H9 (cell line): Measurements from ENCODE around the gene GPR68. TPM values are rescaled to one million over a fixed set of nuclear protein-coding genes. Genes with fewer than 3 reads are reported as not detected.

ENCODE experiments used
- DNase-seq: peaks from one replicate; pipeline ENCODE4 v3.0.0-alpha.2; 2017
- H2AFZ ChIP-seq: one replicate; pipeline ENCODE4 v1.6.1; 2013; ENCODE audit warnings: mild to moderate bottlenecking, low read length, control low read depth, moderate library complexity
- H2AK5ac ChIP-seq: 2 replicates; pipeline ENCODE4 v1.6.1; 2013; ENCODE audit warnings: low read length, control low read depth, mixed read lengths; ENCODE audit not compliant: insufficient read length
- H2BK120ac ChIP-seq: one replicate; pipeline ENCODE4 v1.6.1; 2013; ENCODE audit warnings: low read depth, mild to moderate bottlenecking, low read length, control low read depth, inconsistent platforms; ENCODE audit not compliant: poor library complexity, severe bottlenecking
- H2BK12ac ChIP-seq: 2 replicates; pipeline ENCODE4 v1.6.1; 2013; ENCODE audit warnings: low read length, control low read depth, mixed read lengths, low read depth; ENCODE audit not compliant: insufficient read length
- H2BK15ac ChIP-seq: 2 replicates; pipeline ENCODE4 v1.6.1; 2013; ENCODE audit warnings: low read depth, low read length, control low read depth
- H2BK20ac ChIP-seq: one replicate; pipeline ENCODE4 v1.6.1; 2013; ENCODE audit warnings: low read depth, mild to moderate bottlenecking, low read length, control low read depth, inconsistent platforms; ENCODE audit not compliant: poor library complexity, severe bottlenecking
- H2BK5ac ChIP-seq: 2 replicates; pipeline ENCODE4 v1.6.1; 2013; ENCODE audit warnings: low read length, control low read depth, mixed read lengths; ENCODE audit not compliant: insufficient read length
- H3K14ac ChIP-seq: 2 replicates; pipeline ENCODE4 v1.6.1; 2013; ENCODE audit warnings: low read length, control low read depth; ENCODE audit not compliant: insufficient read depth
- H3K18ac ChIP-seq: 2 replicates; pipeline ENCODE4 v1.6.1; 2013; ENCODE audit warnings: low read depth, mild to moderate bottlenecking, mixed read lengths, low read length, control low read depth; ENCODE audit not compliant: insufficient read length
- H3K23ac ChIP-seq: 2 replicates; pipeline ENCODE4 v1.6.1; 2013; ENCODE audit warnings: low read length, control low read depth, mixed read lengths, low read depth; ENCODE audit not compliant: insufficient read length
- H3K23me2 ChIP-seq: 2 replicates; pipeline ENCODE4 v1.6.1; 2013; ENCODE audit warnings: low read depth, mild to moderate bottlenecking, mixed read lengths, low read length, control low read depth; ENCODE audit not compliant: insufficient read length, poor library complexity, severe bottlenecking
- H3K27ac ChIP-seq: 2 replicates; pipeline ENCODE4 v1.5.1; 2013; ENCODE audit warnings: low read length, control low read depth, mixed read lengths, low read depth; ENCODE audit not compliant: insufficient read length
- H3K27me3 ChIP-seq: 2 replicates; pipeline ENCODE4 v1.6.1; 2013; ENCODE audit warnings: low read length, control low read depth, inconsistent platforms; ENCODE audit not compliant: insufficient read depth
- H3K4ac ChIP-seq: 2 replicates; pipeline ENCODE4 v1.6.1; 2013; ENCODE audit warnings: low read depth, mild to moderate bottlenecking, control low read depth, inconsistent platforms, low read length, moderate library complexity
- H3K4me1 ChIP-seq: 2 replicates; pipeline ENCODE4 v1.6.1; 2013; ENCODE audit warnings: low read length, control low read depth, inconsistent platforms; ENCODE audit not compliant: insufficient read depth
- H3K4me2 ChIP-seq: 2 replicates; pipeline ENCODE4 v1.6.1; 2013; ENCODE audit warnings: low read length, control low read depth, mixed read lengths; ENCODE audit not compliant: insufficient read length, insufficient read depth
- H3K56ac ChIP-seq: 2 replicates; pipeline ENCODE4 v1.6.1; 2013; ENCODE audit warnings: low read depth, mild to moderate bottlenecking, mixed read lengths, low read length, control low read depth; ENCODE audit not compliant: insufficient read length
- H3K79me1 ChIP-seq: 2 replicates; pipeline ENCODE4 v1.6.1; 2013; ENCODE audit warnings: low read depth, mild to moderate bottlenecking, moderate library complexity, low read length, control low read depth, inconsistent platforms; ENCODE audit not compliant: insufficient read depth, poor library complexity, severe bottlenecking
- H3K79me2 ChIP-seq: 2 replicates; pipeline ENCODE4 v1.6.1; 2013; ENCODE audit warnings: low read length, control low read depth, inconsistent platforms; ENCODE audit not compliant: insufficient read depth
- H3K9ac ChIP-seq: 2 replicates; pipeline ENCODE4 v1.6.1; 2013; ENCODE audit warnings: low read length, control low read depth, mixed read lengths; ENCODE audit not compliant: insufficient read length; ENCODE audit errors: extremely low read depth
- H3K9me3 ChIP-seq: one replicate; pipeline ENCODE4 v1.6.1; 2013; ENCODE audit warnings: low read depth, low read length, inconsistent platforms; ENCODE audit not compliant: control insufficient read depth
- H3T11ph ChIP-seq: one replicate; pipeline ENCODE4 v1.6.1; 2013; ENCODE audit warnings: mild to moderate bottlenecking, low read length, control low read depth, inconsistent platforms
- H4K20me1 ChIP-seq: one replicate; pipeline ENCODE4 v1.6.1; 2013; ENCODE audit not compliant: control insufficient read depth, insufficient read length, insufficient read depth
- H4K5ac ChIP-seq: 2 replicates; pipeline ENCODE4 v1.6.1; 2013; ENCODE audit warnings: low read depth, mild to moderate bottlenecking, mixed read lengths, low read length, control low read depth; ENCODE audit not compliant: insufficient read length
- H4K8ac ChIP-seq: replicated peaks from 2 replicates; pipeline ENCODE4 v1.6.1; 2013; ENCODE audit warnings: low read length, control low read depth, mixed read lengths, low read depth; ENCODE audit not compliant: insufficient read length
- H4K91ac ChIP-seq: 2 replicates; pipeline ENCODE4 v1.6.1; 2013; ENCODE audit warnings: low read depth, mild to moderate bottlenecking, moderate library complexity, mixed read lengths, low read length, control low read depth; ENCODE audit not compliant: insufficient read length
- H3K27ac Mint-ChIP-seq, 3 experiments: 2 replicates in 2 of 3; 3 replicates in 1 of 3; pipeline ENCODE4 v1.8.0; 2020 to 2021; ENCODE audit warnings: mixed read lengths in 3 of 3, mild to moderate bottlenecking in 1 of 3, moderate library complexity in 1 of 3
- H3K27me3 Mint-ChIP-seq: 2 replicates; pipeline ENCODE4 v1.8.0; 2021; ENCODE audit warnings: low read depth, mild to moderate bottlenecking, moderate library complexity, mixed read lengths
- H3K36me3 Mint-ChIP-seq, 3 experiments: 2 replicates in 2 of 3; 3 replicates in 1 of 3; pipeline ENCODE4 v1.8.0; 2020 to 2021; ENCODE audit warnings: low read depth in 3 of 3, mixed read lengths in 3 of 3; ENCODE audit not compliant: insufficient read depth in 1 of 3
- H3K4me1 Mint-ChIP-seq, 2 experiments: 2 replicates each; pipeline ENCODE4 v1.8.0; 2020; ENCODE audit warnings: mixed read lengths in 2 of 2
- H3K4me3 Mint-ChIP-seq, 2 experiments: 2 replicates in 1 of 2; 3 replicates in 1 of 2; pipeline ENCODE4 v1.8.0; 2020 to 2021; ENCODE audit warnings: mild to moderate bottlenecking in 2 of 2, mixed read lengths in 2 of 2, moderate library complexity in 1 of 2
- H3K9me3 Mint-ChIP-seq, 2 experiments: 2 replicates in 1 of 2; 3 replicates in 1 of 2; pipeline ENCODE4 v1.8.0; 2020; ENCODE audit warnings: mild to moderate bottlenecking in 2 of 2, mixed read lengths in 2 of 2, moderate library complexity in 1 of 2
- CTCF ChIP-seq: fragments of 200-600 bp; sonication (generic); conservative IDR thresholded peaks from 3 replicates; pipeline ENCODE4 v1.8.0; 2021; ENCODE audit warnings: antibody characterized with exemption, mild to moderate bottlenecking
- WGBS: extraction: QIAGEN DNeasy Blood & Tissue Kit; methylation state at CpG from one replicate; pipeline ENCODE4 v1.1.7; 2013; ENCODE audit warnings: missing lambda C conversion rate, low lambda C conversion rate, mixed read lengths; ENCODE audit not compliant: insufficient read length; ENCODE audit errors: extremely low coverage; 5-methylcytosine and 5-hydroxymethylcytosine counted together
- total RNA-seq: library from RNA; stranded (reverse); gene quantifications from 2 replicates; pipeline ENCODE4 v1.2.1, GENCODE V29; 2021

The GPR68 gene
- total RNA-seq, 1 experiment from 2014 or later, result 0.33 TPM

GRCh38 chr14:91243074-91243471 lies 1.4 kb downstream of the GPR68 start:
- Histone ChIP-seq H3K18ac (no peak overlapping the region), H2BK20ac (no peak overlapping the region), H3K9ac (no peak overlapping the region), H2BK12ac (no peak overlapping the region), H2BK120ac (no peak overlapping the region), H3K4ac (no peak overlapping the region), H3K9me3 (no peaks in the 10 kb centered on the region), H3T11ph (no peak overlapping the region), H3K23me2 (no peaks in the 10 kb centered on the region), H3K27me3 (no peaks in the 10 kb centered on the region), H2BK15ac (no peak overlapping the region), H4K8ac (no peak overlapping the region), H4K91ac (no peak overlapping the region), H4K20me1 (no peaks in the 10 kb centered on the region), H3K27ac (no peak overlapping the region), H3K23ac (no peak overlapping the region), H4K5ac (no peak overlapping the region), H3K4me1 (no peaks in the 10 kb centered on the region), H2AFZ (no peak overlapping the region), H3K4me2 (no peak overlapping the region), H3K79me2 (no peaks in the 10 kb centered on the region), H3K14ac (no peak overlapping the region), H3K56ac (no peak overlapping the region), H2AK5ac (no peak overlapping the region), H2BK5ac (no peak overlapping the region), H3K79me1 (no peaks in the 10 kb centered on the region)
- TF ChIP-seq CTCF, result no peak
- H3K4me3 Mint-ChIP-seq, result no peak overlapping the region
- no peak overlapping the region for H3K27ac Mint-ChIP-seq
- H3K4me1 Mint-ChIP-seq, result peaks cover 4 to 18% of the 10 kb centered on the region in 2 experiments; a peak in 3 of 4 replicates
- no CpG with 5 or more reads among the region's 6 CpGs for WGBS
- H3K9me3 Mint-ChIP-seq, result peaks cover 0 to 3% of the 10 kb centered on the region in 2 experiments; a peak in 3 of 5 replicates
- H3K27me3 Mint-ChIP-seq, result peaks cover 17% of the 10 kb centered on the region
- DNase-seq, result no peak
- H3K36me3 Mint-ChIP-seq, result no peaks in the 10 kb centered on the region; a peak in 1 of 7 replicates
